ENCODE measurements around the gene ST14.
"Not testable (repeated sequence)": the region's sequence is repeated elsewhere in the genome, so short reads cannot be mapped to it uniquely, and the experiment has no call there.

The ST14 gene

DNA sequence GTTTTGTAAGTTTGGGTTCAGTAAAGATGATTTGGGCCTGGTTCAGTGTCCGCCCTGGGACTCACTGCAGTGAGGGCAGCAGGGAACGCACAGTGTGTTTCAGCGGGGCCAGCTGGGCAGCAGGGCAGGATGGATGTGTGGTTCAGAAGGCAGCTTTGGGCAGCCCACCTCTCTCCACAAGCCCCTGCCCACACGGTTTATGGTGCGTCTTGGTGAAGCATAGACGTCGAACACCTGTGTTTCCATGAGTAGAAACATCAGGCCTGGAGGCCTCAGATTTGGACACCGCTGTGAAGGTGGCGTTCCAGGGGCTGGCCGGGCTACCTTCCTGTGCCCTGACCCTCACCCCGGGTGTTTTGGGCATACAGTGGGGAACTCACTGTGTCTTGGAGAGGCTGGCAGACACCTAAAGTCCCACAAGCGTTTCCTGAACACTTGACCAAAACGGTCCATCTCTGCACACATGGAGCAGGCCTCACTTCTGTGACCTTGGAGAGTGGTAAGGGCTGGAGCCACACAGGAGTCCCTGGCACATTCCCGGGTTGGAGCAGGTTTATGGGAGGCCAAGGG lies 59.0 kb downstream of the ST14 start:
- Histone ChIP-seq H3K27me3 (ENCODE audit: control insufficient read depth, insufficient read depth, low read length) (no peaks in the 10 kb centered on the region), H3K36me3 (ENCODE audit: control insufficient read depth, insufficient read depth, low read length) (no peaks in the 10 kb centered on the region), H3K27ac (ENCODE audit: low read depth, low read length) (no peak overlapping the region), H3K4me3 (ENCODE audit: low read depth, low read length) (no peak overlapping the region), H3K9ac (ENCODE audit: low read depth, low read length) (no peak overlapping the region), H3K9me3 (ENCODE audit: control insufficient read depth, insufficient read depth, low read length) (no peaks in the 10 kb centered on the region), H3K4me1 (ENCODE audit: control insufficient read depth, insufficient read depth, low read length) (peaks cover 9% of the 10 kb centered on the region)

GRCh38 chr11:130219148-130219547 lies 59.6 kb downstream of the ST14 start:
- Histone ChIP-seq H3K9ac (ENCODE audit: low read depth, low read length) (no peak overlapping the region), H3K27ac (ENCODE audit: low read depth, low read length) (no peak overlapping the region), H3K4me1 (ENCODE audit: control insufficient read depth, insufficient read depth, low read length) (peaks cover 9% of the 10 kb centered on the region), H3K27me3 (ENCODE audit: control insufficient read depth, insufficient read depth, low read length) (no peaks in the 10 kb centered on the region), H3K9me3 (ENCODE audit: control insufficient read depth, insufficient read depth, low read length) (no peaks in the 10 kb centered on the region), H3K4me3 (ENCODE audit: low read depth, low read length) (no peak overlapping the region), H3K36me3 (ENCODE audit: control insufficient read depth, insufficient read depth, low read length) (no peaks in the 10 kb centered on the region)

DNA sequence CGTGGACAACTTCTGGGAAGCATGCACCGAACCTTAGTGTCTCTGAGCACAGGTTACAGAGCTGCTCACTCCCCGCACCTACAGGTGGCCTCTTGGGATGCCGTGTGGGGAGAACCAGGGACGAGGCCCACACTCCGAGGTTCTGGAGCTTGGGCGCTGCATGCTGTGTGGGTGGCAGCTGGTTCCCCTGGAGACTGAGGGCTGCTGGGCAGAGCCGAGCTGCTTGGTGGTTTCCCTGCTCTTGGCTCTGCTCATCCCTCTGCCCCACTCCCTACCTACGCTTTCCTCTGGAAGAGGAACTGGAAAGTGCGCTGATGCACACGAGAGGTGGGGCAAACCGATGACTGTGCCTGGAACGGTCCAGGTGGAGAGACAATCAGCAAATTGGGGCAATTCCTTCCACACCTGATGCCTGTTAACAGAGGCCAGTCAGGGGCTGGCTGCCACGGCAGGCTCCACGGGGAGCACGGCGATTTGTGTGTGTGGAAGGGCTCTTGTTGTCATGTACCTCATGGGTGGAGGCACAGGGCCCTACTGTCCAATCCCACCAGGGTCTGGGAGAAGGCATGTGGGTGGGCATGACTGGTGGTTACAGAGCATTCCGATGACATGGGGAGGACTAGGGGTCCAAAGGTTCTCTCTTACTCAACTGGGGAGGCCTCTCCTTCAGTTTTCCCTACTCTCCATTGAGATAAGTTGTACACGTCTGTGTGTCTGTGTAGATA lies 60.9 kb downstream of the ST14 start:
- H3K36me3 ChIP-seq (ENCODE audit: control insufficient read depth, insufficient read depth, low read length), result no peaks in the 10 kb centered on the region
- H3K4me1 ChIP-seq (ENCODE audit: control insufficient read depth, insufficient read depth, low read length), result peaks cover 9% of the 10 kb centered on the region
- H3K27ac ChIP-seq (ENCODE audit: low read depth, low read length), result no peak overlapping the region
- H3K9ac ChIP-seq (ENCODE audit: low read depth, low read length), result no peak overlapping the region
- H3K9me3 ChIP-seq (ENCODE audit: control insufficient read depth, insufficient read depth, low read length), result no peaks in the 10 kb centered on the region
- no peak overlapping the region for H3K4me3 ChIP-seq (ENCODE audit: low read depth, low read length)
- no peaks in the 10 kb centered on the region for H3K27me3 ChIP-seq (ENCODE audit: control insufficient read depth, insufficient read depth, low read length)

DNA sequence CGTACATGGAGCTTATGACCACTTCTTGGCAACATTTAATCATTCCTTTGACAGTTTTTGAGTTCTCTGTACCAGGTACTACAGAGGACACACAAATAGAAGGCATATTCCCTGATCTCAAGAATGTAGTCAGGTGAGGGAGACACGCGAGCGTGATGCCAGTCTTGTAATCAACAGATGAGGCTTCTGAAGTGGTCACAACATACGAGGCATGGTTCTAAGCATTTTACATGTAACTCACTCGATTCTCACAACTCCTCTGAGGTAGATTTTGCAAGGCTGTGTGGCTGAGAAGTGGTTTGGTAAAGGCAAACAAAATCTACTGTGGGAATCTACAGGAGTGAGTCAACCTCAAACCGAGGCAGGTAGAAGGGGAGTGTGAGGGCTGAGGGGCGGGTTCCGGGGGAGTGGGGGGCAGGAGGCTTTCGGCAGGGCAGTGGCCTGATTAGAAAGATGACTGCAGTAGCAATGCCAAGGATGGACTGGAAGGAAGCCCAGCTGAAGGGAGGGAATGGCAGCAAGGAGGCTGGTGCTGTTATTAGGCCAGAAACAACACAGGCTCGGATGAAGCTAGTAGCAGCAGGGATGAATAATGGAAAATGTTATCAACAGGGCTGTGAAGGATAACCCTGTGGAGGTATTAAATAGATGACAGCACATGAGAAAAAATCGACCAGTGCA lies 63.8 kb downstream of the ST14 start:
- Histone ChIP-seq H3K9me3 (ENCODE audit: control insufficient read depth, insufficient read depth, low read length) (no peaks in the 10 kb centered on the region), H3K9ac (ENCODE audit: low read depth, low read length) (no peak overlapping the region), H3K36me3 (ENCODE audit: control insufficient read depth, insufficient read depth, low read length) (no peaks in the 10 kb centered on the region; the same call in 1 of the 2 replicates), H3K4me3 (ENCODE audit: low read depth, low read length) (no peak overlapping the region), H3K4me1 (ENCODE audit: control insufficient read depth, insufficient read depth, low read length) (no peaks in the 10 kb centered on the region), H3K27ac (ENCODE audit: low read depth, low read length) (no peak overlapping the region), H3K27me3 (ENCODE audit: control insufficient read depth, insufficient read depth, low read length) (no peaks in the 10 kb centered on the region)

DNA sequence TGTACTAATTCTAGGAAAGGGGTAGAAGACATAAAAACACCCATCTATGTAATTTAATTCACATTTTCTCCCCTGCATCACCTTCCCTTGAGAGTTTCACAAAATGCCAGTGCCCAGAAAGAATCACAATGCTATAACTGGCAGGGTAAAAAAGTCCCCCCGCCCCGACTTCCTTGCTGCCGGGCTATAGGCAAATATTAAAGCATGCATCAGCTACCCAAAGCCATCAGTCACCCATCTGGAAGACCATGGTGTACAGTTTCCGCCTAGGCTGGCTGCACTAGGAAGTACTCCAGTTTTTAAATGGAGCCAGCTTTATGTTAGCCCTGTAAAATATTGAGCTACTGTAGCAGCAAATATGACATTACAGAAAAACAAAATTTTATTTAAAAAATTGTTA lies 67.8 kb downstream of the ST14 start:
- H3K4me1 ChIP-seq (ENCODE audit: control insufficient read depth, insufficient read depth, low read length), result no peaks in the 10 kb centered on the region
- H3K9me3 ChIP-seq (ENCODE audit: control insufficient read depth, insufficient read depth, low read length), result no peaks in the 10 kb centered on the region
- no peak overlapping the region for H3K4me3 ChIP-seq (ENCODE audit: low read depth, low read length)
- H3K9ac ChIP-seq (ENCODE audit: low read depth, low read length), result no peak overlapping the region
- H3K27me3 ChIP-seq (ENCODE audit: control insufficient read depth, insufficient read depth, low read length), result no peaks in the 10 kb centered on the region
- H3K27ac ChIP-seq (ENCODE audit: low read depth, low read length), result no peak overlapping the region
- peaks cover 10% of the 10 kb centered on the region for H3K36me3 ChIP-seq (ENCODE audit: control insufficient read depth, insufficient read depth, low read length)

GRCh38 chr11:130233486-130233885 lies 73.9 kb downstream of the ST14 start:
- peaks cover 60% of the 10 kb centered on the region for H3K36me3 ChIP-seq (ENCODE audit: control insufficient read depth, insufficient read depth, low read length)
- H3K9me3 ChIP-seq (ENCODE audit: control insufficient read depth, insufficient read depth, low read length); H3K4me3 ChIP-seq (ENCODE audit: low read depth, low read length); H3K27me3 ChIP-seq (ENCODE audit: control insufficient read depth, insufficient read depth, low read length); H3K9ac ChIP-seq (ENCODE audit: low read depth, low read length); H3K27ac ChIP-seq (ENCODE audit: low read depth, low read length); H3K4me1 ChIP-seq (ENCODE audit: control insufficient read depth, insufficient read depth, low read length): not testable (repeated sequence)

DNA sequence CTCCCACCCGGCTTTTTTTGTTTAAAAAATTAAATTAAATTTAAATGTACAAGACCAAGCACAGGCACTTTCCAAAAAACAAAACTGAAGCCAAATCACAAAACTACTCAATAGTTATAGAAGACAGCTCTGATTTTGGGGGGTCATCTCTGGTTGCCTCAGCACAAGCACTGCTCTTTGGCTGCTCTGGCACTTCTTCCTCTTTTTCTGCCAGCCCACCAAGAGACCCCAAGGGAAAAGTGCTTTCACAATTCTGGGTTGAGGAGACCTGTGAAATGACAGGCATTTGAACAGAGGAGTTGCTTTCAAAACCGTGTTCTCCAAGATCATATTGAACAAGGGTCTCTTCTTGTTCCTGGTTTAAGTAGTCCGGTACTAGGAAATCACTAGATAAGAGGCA lies 74.3 kb downstream of the ST14 start:
- not testable (repeated sequence) for H3K4me3 ChIP-seq (ENCODE audit: low read depth, low read length); H3K4me1 ChIP-seq (ENCODE audit: control insufficient read depth, insufficient read depth, low read length); H3K27me3 ChIP-seq (ENCODE audit: control insufficient read depth, insufficient read depth, low read length); H3K9ac ChIP-seq (ENCODE audit: low read depth, low read length); H3K27ac ChIP-seq (ENCODE audit: low read depth, low read length); H3K9me3 ChIP-seq (ENCODE audit: control insufficient read depth, insufficient read depth, low read length)
- peaks cover 64% of the 10 kb centered on the region for H3K36me3 ChIP-seq (ENCODE audit: control insufficient read depth, insufficient read depth, low read length)

DNA sequence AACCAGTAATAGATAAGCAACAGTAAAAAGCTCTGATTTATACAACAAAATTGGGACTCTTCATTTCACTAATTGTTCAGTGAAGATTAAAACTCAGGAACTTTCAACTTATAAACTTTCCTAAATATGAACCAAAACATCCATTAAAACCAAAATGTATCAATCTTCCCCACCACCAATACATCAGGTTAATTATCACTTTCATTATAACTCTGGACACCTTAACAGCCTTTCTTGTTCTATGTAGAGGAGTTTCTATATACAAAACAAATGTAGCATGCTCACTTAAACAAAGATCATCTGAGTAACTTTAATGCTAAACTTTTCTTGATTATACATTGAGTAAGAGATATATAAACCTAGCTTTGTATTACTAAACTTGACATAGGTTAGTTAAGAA lies 74.7 kb downstream of the ST14 start:
- Histone ChIP-seq H3K9ac (ENCODE audit: low read depth, low read length) (no peak overlapping the region), H3K27me3 (ENCODE audit: control insufficient read depth, insufficient read depth, low read length) (no peaks in the 10 kb centered on the region), H3K27ac (ENCODE audit: low read depth, low read length) (no peak overlapping the region), H3K4me1 (ENCODE audit: control insufficient read depth, insufficient read depth, low read length) (no peaks in the 10 kb centered on the region), H3K4me3 (ENCODE audit: low read depth, low read length) (no peak overlapping the region), H3K36me3 (ENCODE audit: control insufficient read depth, insufficient read depth, low read length) (peaks cover 69% of the 10 kb centered on the region), H3K9me3 (ENCODE audit: control insufficient read depth, insufficient read depth, low read length) (no peaks in the 10 kb centered on the region)

GRCh38 chr11:130237282-130238006 lies 77.9 kb downstream of the ST14 start:
- Histone ChIP-seq H3K9ac (ENCODE audit: low read depth, low read length) (no peak overlapping the region), H3K27ac (ENCODE audit: low read depth, low read length) (no peak overlapping the region), H3K4me3 (ENCODE audit: low read depth, low read length) (no peak overlapping the region), H3K4me1 (ENCODE audit: control insufficient read depth, insufficient read depth, low read length) (no peaks in the 10 kb centered on the region), H3K27me3 (ENCODE audit: control insufficient read depth, insufficient read depth, low read length) (no peaks in the 10 kb centered on the region), H3K9me3 (ENCODE audit: control insufficient read depth, insufficient read depth, low read length) (no peaks in the 10 kb centered on the region), H3K36me3 (ENCODE audit: control insufficient read depth, insufficient read depth, low read length) (peaks cover 63% of the 10 kb centered on the region)

DNA sequence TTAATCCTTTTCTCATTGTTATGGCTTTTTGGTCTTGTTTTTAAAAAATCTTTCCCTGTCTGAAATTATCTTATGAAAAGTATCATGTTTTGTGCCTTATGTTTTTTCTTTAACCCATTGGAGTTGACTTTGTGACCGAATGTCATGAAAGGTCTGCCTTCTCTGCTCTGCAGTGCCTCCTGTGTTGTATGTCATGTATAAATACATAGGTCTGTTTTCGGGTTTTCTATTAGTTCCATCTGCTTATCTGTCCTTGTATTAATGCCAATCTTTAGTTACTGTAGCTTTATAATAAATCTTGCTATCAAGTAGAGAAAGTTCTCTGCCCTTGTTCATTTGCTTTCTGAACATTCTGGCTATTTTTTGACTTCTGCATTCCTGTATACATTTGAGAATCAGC lies 82.1 kb downstream of the ST14 start:
- Histone ChIP-seq H3K9ac (ENCODE audit: low read depth, low read length) (no peak overlapping the region), H3K4me3 (ENCODE audit: low read depth, low read length) (no peak overlapping the region), H3K9me3 (ENCODE audit: control insufficient read depth, insufficient read depth, low read length) (no peaks in the 10 kb centered on the region), H3K4me1 (ENCODE audit: control insufficient read depth, insufficient read depth, low read length) (no peaks in the 10 kb centered on the region), H3K27ac (ENCODE audit: low read depth, low read length) (no peak overlapping the region), H3K27me3 (ENCODE audit: control insufficient read depth, insufficient read depth, low read length) (no peaks in the 10 kb centered on the region), H3K36me3 (ENCODE audit: control insufficient read depth, insufficient read depth, low read length) (peaks cover 31% of the 10 kb centered on the region)

GRCh38 chr11:130243816-130244215 lies 84.2 kb downstream of the ST14 start:
- no peaks in the 10 kb centered on the region for H3K4me1 ChIP-seq (ENCODE audit: control insufficient read depth, insufficient read depth, low read length)
- H3K9me3 ChIP-seq (ENCODE audit: control insufficient read depth, insufficient read depth, low read length), result no peaks in the 10 kb centered on the region
- peaks cover 10% of the 10 kb centered on the region for H3K36me3 ChIP-seq (ENCODE audit: control insufficient read depth, insufficient read depth, low read length)
- no peak overlapping the region for H3K27ac ChIP-seq (ENCODE audit: low read depth, low read length)
- no peaks in the 10 kb centered on the region for H3K27me3 ChIP-seq (ENCODE audit: control insufficient read depth, insufficient read depth, low read length)
- no peak overlapping the region for H3K4me3 ChIP-seq (ENCODE audit: low read depth, low read length)
- H3K9ac ChIP-seq (ENCODE audit: low read depth, low read length), result no peak overlapping the region
